ENCODE results near the gene SNORC.

Gene SNORC

GRCh38 chr2:232924433-232924832, 54.4 kb downstream of the SNORC start:
- TF ChIP-seq SNAI2 (CRISPR knock-in tag; IDR thresholded peaks at IDR 0.05) (no peak), ZNF8 (CRISPR knock-in tag; IDR thresholded peaks at IDR 0.05) (no peak), TOX (CRISPR knock-in tag; IDR thresholded peaks at IDR 0.05; ENCODE audit: borderline replicate concordance) (no peak), TCF4 (CRISPR knock-in tag; IDR thresholded peaks at IDR 0.05; ENCODE audit: borderline replicate concordance) (no peak), BACH2 (CRISPR knock-in tag; IDR thresholded peaks at IDR 0.05; ENCODE audit: borderline replicate concordance) (no peak), GLIS3 (CRISPR knock-in tag; IDR thresholded peaks at IDR 0.05) (no peak), RARB (CRISPR knock-in tag; IDR thresholded peaks at IDR 0.05) (no peak), ZNF565 (CRISPR knock-in tag; conservative IDR thresholded peaks at IDR 0.05; ENCODE audit: low read depth) (no peak), OSR1 (CRISPR knock-in tag; IDR thresholded peaks at IDR 0.05) (no peak), ZFP30 (CRISPR knock-in tag; IDR thresholded peaks at IDR 0.05) (no peak), ARNTL (CRISPR knock-in tag; IDR thresholded peaks at IDR 0.05; ENCODE audit: borderline replicate concordance, low read depth) (no peak), ZNF70 (CRISPR knock-in tag; IDR thresholded peaks at IDR 0.05) (no peak), ZC3H10 (CRISPR knock-in tag; IDR thresholded peaks at IDR 0.05) (no peak), ZFP3 (CRISPR knock-in tag; IDR thresholded peaks at IDR 0.05) (no peak), TSHZ2 (CRISPR knock-in tag; IDR thresholded peaks at IDR 0.05) (no peak), PPARA (CRISPR knock-in tag; IDR thresholded peaks at IDR 0.05; ENCODE audit: borderline replicate concordance) (no peak)
- TF ChIP-seq, protein P1, sequence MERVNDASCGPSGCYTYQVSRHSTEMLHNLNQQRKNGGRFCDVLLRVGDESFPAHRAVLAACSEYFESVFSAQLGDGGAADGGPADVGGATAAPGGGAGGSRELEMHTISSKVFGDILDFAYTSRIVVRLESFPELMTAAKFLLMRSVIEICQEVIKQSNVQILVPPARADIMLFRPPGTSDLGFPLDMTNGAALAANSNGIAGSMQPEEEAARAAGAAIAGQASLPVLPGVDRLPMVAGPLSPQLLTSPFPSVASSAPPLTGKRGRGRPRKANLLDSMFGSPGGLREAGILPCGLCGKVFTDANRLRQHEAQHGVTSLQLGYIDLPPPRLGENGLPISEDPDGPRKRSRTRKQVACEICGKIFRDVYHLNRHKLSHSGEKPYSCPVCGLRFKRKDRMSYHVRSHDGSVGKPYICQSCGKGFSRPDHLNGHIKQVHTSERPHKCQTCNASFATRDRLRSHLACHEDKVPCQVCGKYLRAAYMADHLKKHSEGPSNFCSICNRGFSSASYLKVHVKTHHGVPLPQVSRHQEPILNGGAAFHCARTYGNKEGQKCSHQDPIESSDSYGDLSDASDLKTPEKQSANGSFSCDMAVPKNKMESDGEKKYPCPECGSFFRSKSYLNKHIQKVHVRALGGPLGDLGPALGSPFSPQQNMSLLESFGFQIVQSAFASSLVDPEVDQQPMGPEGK (CRISPR knock-in tag; IDR thresholded peaks at IDR 0.05; ENCODE audit: borderline replicate concordance): no peak
- TF ChIP-seq, protein P2, sequence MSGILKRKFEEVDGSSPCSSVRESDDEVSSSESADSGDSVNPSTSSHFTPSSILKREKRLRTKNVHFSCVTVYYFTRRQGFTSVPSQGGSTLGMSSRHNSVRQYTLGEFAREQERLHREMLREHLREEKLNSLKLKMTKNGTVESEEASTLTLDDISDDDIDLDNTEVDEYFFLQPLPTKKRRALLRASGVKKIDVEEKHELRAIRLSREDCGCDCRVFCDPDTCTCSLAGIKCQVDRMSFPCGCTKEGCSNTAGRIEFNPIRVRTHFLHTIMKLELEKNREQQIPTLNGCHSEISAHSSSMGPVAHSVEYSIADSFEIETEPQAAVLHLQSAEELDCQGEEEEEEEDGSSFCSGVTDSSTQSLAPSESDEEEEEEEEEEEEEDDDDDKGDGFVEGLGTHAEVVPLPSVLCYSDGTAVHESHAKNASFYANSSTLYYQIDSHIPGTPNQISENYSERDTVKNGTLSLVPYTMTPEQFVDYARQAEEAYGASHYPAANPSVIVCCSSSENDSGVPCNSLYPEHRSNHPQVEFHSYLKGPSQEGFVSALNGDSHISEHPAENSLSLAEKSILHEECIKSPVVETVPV (CRISPR knock-in tag; IDR thresholded peaks at IDR 0.05): no peak
- TF ChIP-seq, protein P3, sequence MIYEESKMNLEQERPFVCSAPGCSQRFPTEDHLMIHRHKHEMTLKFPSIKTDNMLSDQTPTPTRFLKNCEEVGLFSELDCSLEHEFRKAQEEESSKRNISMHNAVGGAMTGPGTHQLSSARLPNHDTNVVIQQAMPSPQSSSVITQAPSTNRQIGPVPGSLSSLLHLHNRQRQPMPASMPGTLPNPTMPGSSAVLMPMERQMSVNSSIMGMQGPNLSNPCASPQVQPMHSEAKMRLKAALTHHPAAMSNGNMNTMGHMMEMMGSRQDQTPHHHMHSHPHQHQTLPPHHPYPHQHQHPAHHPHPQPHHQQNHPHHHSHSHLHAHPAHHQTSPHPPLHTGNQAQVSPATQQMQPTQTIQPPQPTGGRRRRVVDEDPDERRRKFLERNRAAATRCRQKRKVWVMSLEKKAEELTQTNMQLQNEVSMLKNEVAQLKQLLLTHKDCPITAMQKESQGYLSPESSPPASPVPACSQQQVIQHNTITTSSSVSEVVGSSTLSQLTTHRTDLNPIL (CRISPR knock-in tag; IDR thresholded peaks at IDR 0.05; ENCODE audit: low read depth): no peak
- no peak for ATAC-seq

DNA sequence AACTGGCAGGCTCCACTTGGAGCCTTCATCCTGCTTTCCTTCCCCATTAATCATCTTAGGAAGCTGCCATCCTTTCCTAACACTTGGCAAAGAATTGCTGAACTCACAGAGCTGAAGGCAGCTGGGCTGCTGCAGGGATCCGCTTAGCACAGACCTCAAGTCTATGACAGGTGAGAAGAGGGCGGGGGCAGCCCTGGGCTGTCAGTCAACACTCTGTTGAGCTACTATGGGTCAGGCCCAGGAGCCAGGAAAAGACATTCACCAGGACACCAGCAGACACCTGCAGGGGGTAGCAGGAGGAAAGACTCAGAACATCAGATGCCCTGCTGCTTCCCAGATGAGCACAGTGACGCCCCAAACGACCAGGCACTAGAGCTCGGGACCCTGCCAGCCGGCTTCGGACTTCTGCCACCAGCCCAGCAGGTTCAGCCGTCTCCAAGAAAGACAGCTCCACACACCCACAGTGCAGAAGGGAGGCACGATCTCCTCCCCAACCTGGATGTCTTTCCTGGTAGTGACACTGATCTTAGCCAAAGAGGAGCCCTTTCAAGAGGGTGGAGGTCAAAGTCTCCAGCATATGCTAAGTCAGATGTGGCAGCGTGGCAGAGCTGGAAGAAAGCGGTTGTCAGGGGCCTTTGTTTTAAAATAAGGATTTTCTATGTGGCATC, 55.2 kb downstream of the SNORC start:
- no peak for TF ChIP-seq CSDC2 (CRISPR knock-in tag; IDR thresholded peaks at IDR 0.05)
- TF ChIP-seq ZC3H10 (CRISPR knock-in tag; IDR thresholded peaks at IDR 0.05): no peak
- TF ChIP-seq, protein P1 (CRISPR knock-in tag; IDR thresholded peaks at IDR 0.05; ENCODE audit: borderline replicate concordance): no peak
- no peak for TF ChIP-seq GLIS3 (CRISPR knock-in tag; IDR thresholded peaks at IDR 0.05)
- TF ChIP-seq TSHZ2 (CRISPR knock-in tag; IDR thresholded peaks at IDR 0.05): no peak
- TF ChIP-seq ZFP3 (CRISPR knock-in tag; IDR thresholded peaks at IDR 0.05): no peak
- TF ChIP-seq, protein P2 (CRISPR knock-in tag; IDR thresholded peaks at IDR 0.05): no peak
- no peak for TF ChIP-seq ISL1 (CRISPR knock-in tag; IDR thresholded peaks at IDR 0.05)
- TF ChIP-seq ESRRG (CRISPR knock-in tag; IDR thresholded peaks at IDR 0.05): no peak
- TF ChIP-seq ZNF70 (CRISPR knock-in tag; IDR thresholded peaks at IDR 0.05): no peak
- no peak for TF ChIP-seq BACH2 (CRISPR knock-in tag; IDR thresholded peaks at IDR 0.05; ENCODE audit: borderline replicate concordance)
- no peak for ATAC-seq
